PC-9 (cell line): ENCODE results near the gene SMCO3. TPM values are rescaled to one million over a fixed set of nuclear protein-coding genes. Genes with fewer than 3 reads are reported as not detected.

Source experiments
- BruUV-seq: library from RNA; stranded (reverse); fragments of 400-500 nt; replicated peaks from 2 replicates; lab custom pipeline; 2021; lab: Mats Ljungman, UMichigan
- CTCF ChIA-PET: fragments of 300-600 bp; sonication (Branson Sonifier 250); formaldehyde crosslinking; loops from one replicate; lab custom pipeline; 2022; ENCODE audit warnings: antibody characterized with exemption; lab: Charles Lee
- POLR2A ChIA-PET: fragments of 300-600 bp; sonication (Branson Sonifier 250); formaldehyde crosslinking; loops from one replicate; lab custom pipeline; 2022; ENCODE audit warnings: antibody characterized with exemption; ENCODE audit not compliant: unreplicated experiment; lab: Charles Lee
- DNase-seq, 2 experiments: peaks; one replicate each; pipeline versions ENCODE4 v3.0.0 to v3.0.0-alpha.2; 2015 to 2022; ENCODE audit warnings: mixed read lengths in 1 of 2
- H2AFZ ChIP-seq: fragments of 200-600 bp; sonication (generic); 2 replicates; pipeline ENCODE4 v1.8.1; 2017; ENCODE audit warnings: antibody characterized with exemption
- H3F3A ChIP-seq: fragments of 200-600 bp; sonication (generic); 2 replicates; pipeline ENCODE4 v1.8.1; 2017; ENCODE audit warnings: antibody characterized with exemption, mild to moderate bottlenecking, low read depth; ENCODE audit not compliant: insufficient read depth
- H3K27ac ChIP-seq: fragments of 200-600 bp; sonication (generic); 2 replicates; pipeline ENCODE4 v1.6.1; 2016; ENCODE audit warnings: mixed run types
- H3K27me3 ChIP-seq: fragments of 200-600 bp; sonication (generic); 2 replicates; pipeline ENCODE4 v1.6.1; 2016; ENCODE audit warnings: low read depth, mixed run types; ENCODE audit not compliant: insufficient read depth
- H3K36me3 ChIP-seq: fragments of 200-600 bp; sonication (generic); 2 replicates; pipeline ENCODE4 v1.6.1; 2016; ENCODE audit warnings: low read depth, mixed run types
- H3K4me1 ChIP-seq: fragments of 200-600 bp; sonication (generic); replicated peaks from 2 replicates; pipeline ENCODE4 v1.6.1; 2016; ENCODE audit warnings: mixed run types; ENCODE audit not compliant: insufficient read depth
- H3K4me2 ChIP-seq: fragments of 200-600 bp; sonication (generic); 2 replicates; pipeline ENCODE4 v1.6.1; 2017; ENCODE audit warnings: mixed run types
- H3K4me3 ChIP-seq: fragments of 200-600 bp; sonication (generic); 2 replicates; pipeline ENCODE4 v1.6.1; 2016; ENCODE audit warnings: mixed run types
- H3K79me2 ChIP-seq: fragments of 200-600 bp; sonication (generic); 2 replicates; pipeline ENCODE4 v1.6.1; 2017; ENCODE audit warnings: low read depth, mixed run types
- H3K9me2 ChIP-seq: fragments of 200-600 bp; sonication (generic); 2 replicates; pipeline ENCODE4 v1.8.1; 2017; ENCODE audit warnings: mild to moderate bottlenecking; ENCODE audit not compliant: insufficient read depth
- H3K9me3 ChIP-seq: fragments of 200-600 bp; sonication (generic); 2 replicates; pipeline ENCODE4 v1.8.1; 2016; ENCODE audit warnings: low read depth; ENCODE audit not compliant: insufficient read depth
- H4K20me1 ChIP-seq: fragments of 200-600 bp; sonication (generic); 2 replicates; pipeline ENCODE4 v1.8.1; 2017; ENCODE audit not compliant: insufficient read depth
- CTCF ChIP-seq: fragments of 200-600 bp; sonication (generic); conservative IDR thresholded peaks from 2 replicates; pipeline ENCODE4 v1.6.1; 2017; ENCODE audit warnings: mixed run types, antibody characterized with exemption, mild to moderate bottlenecking, moderate library complexity
- EZH2 ChIP-seq: fragments of 200-600 bp; sonication (generic); IDR thresholded peaks from 2 replicates; pipeline ENCODE4 v1.8.0; 2017; ENCODE audit warnings: antibody characterized with exemption, low read depth
- intact Hi-C: fragments of 100-400 bp; cut with micrococcal nuclease; formaldehyde crosslinking; loops from one replicate; pipeline ENCODE4 v1.10.0; 2022; ENCODE audit not compliant: unreplicated experiment
- total RNA-seq: library from RNA; stranded (reverse); gene quantifications from 2 replicates; pipeline ENCODE4 v1.2.3, GENCODE V29; 2021

Gene SMCO3
- total RNA-seq, 1 experiment from 2014 or later, result not detected

- BruUV-seq, result no TSS peak
- TF ChIP-seq CTCF (no peak), EZH2 (no peak)
- ChIA-PET POLR2A (no interaction called here), CTCF (no interaction called here)
- Histone ChIP-seq H3K4me3 (no peak overlapping the region), H3K36me3 (no peaks in the 10 kb centered on the region), H3K9me3 (peaks cover 6% of the 10 kb centered on the region; the same call in 1 of the 2 replicates), H3K4me2 (no peak overlapping the region), H3F3A (peaks cover 29% of the 10 kb centered on the region), H4K20me1 (no peaks in the 10 kb centered on the region), H3K9me2 (no peaks in the 10 kb centered on the region), H3K27me3 (no peaks in the 10 kb centered on the region), H3K79me2 (no peaks in the 10 kb centered on the region), H3K27ac (no peak overlapping the region), H2AFZ (no peak overlapping the region), H3K4me1 (peaks cover 48% of the 10 kb centered on the region)
- intact Hi-C loops, result loop anchor here (1.0 to 10.0 kb wide), 3 partner anchors 63 to 606 kb away; no protein-coding TSS in a partner anchor
- no peak for DNase-seq
Measured at GRCh38 chr12:14840616-14841015, 26.6 kb upstream of the SMCO3 start.

- Histone ChIP-seq H3K27me3 (no peaks in the 10 kb centered on the region), H3K4me3 (no peak overlapping the region), H3K4me1 (peaks cover 54% of the 10 kb centered on the region), H3K9me3 (peaks cover 6% of the 10 kb centered on the region; the same call in 1 of the 2 replicates), H3K27ac (no peak overlapping the region), H3K9me2 (no peaks in the 10 kb centered on the region; the same call in 1 of the 2 replicates), H3K79me2 (no peaks in the 10 kb centered on the region), H3F3A (peaks cover 37% of the 10 kb centered on the region), H4K20me1 (no peaks in the 10 kb centered on the region), H3K36me3 (no peaks in the 10 kb centered on the region), H2AFZ (no peak overlapping the region), H3K4me2 (no peak overlapping the region)
- DNase-seq, result no peak
- CTCF ChIA-PET, result no interaction called here
- POLR2A ChIA-PET, result no interaction called here
- no TSS peak for BruUV-seq
- intact Hi-C loops, result no loop called here
- TF ChIP-seq CTCF, result no peak
Measured at GRCh38 chr12:14839262-14839661, 25.3 kb upstream of the SMCO3 start.

- Histone ChIP-seq H3K27me3 (no peaks in the 10 kb centered on the region), H3K4me3 (peak overlapping the region; percentile 31), H3K4me2 (peak overlapping the region; percentile 65), H3K36me3 (no peaks in the 10 kb centered on the region), H2AFZ (peak overlapping the region; percentile 59; the same call in 1 of the 2 replicates), H4K20me1 (no peaks in the 10 kb centered on the region), H3K4me1 (peaks cover 45% of the 10 kb centered on the region), H3K9me2 (no peaks in the 10 kb centered on the region; the same call in 1 of the 2 replicates), H3K9me3 (peaks cover 6% of the 10 kb centered on the region; the same call in 1 of the 2 replicates), H3F3A (peaks cover 37% of the 10 kb centered on the region), H3K27ac (peak overlapping the region; percentile 90), H3K79me2 (no peaks in the 10 kb centered on the region)
- CTCF ChIA-PET, result interaction anchor here (0.5 to 1.1 kb wide), 2 partner anchors 26 to 157 kb away, joined by 3 read pairs; no protein-coding TSS in a partner anchor
- BruUV-seq, result TSS peak; percentile 86
- peak; percentile 57 to 93 for DNase-seq
- intact Hi-C loops, result loop anchor here (1.0 to 2.0 kb wide), 2 partner anchors 33 to 60 kb away; partner anchors contain the start of genes C12orf60 and WBP11
- POLR2A ChIA-PET, result interaction anchor here (0.5 to 1.0 kb wide), 6 partner anchors 33 to 365 kb away, joined by 3 to 12 read pairs (median 4); partner anchors contain the start of genes C12orf60 and WBP11
- TF ChIP-seq CTCF, result no peak
- TF ChIP-seq EZH2, result no peak
Measured at GRCh38 chr12:14836336-14837210, 22.6 kb upstream of the SMCO3 start.
